ENCODE measurements around the gene HES6. TPM values are rescaled to one million over a fixed set of nuclear protein-coding genes. Genes with fewer than 3 reads are reported as not detected.

Gene HES6
- total and polyA plus RNA-seq, 2 of the 8 experiments (the other 6 are each of a cell fraction or from before 2014, with no cell fraction given) = 32.6 to 36.3 TPM

- no peak overlapping the region for H2BK15ac ChIP-seq (ENCODE audit: low read length)
- CTCF ChIA-PET (ENCODE audit: partially characterized antibody) = interaction anchor here (0.6 to 18.9 kb wide), 8 partner anchors 8 to 99 kb away, joined by 3 to 298 read pairs (median 4); no protein-coding TSS in a partner anchor
- FAIRE-seq (no peak), DNase-seq (ENCODE audit: low read depth in 1 of 2, low spot score in 2 of 2) (no peak)
- no peak overlapping the region for H2BK20ac ChIP-seq (ENCODE audit: low read length)
- H3K23ac ChIP-seq (ENCODE audit: insufficient read length) = no peak overlapping the region
- H3K9me3 ChIP-seq (ENCODE audit: insufficient read depth in 2 of 2, low read depth in 1 of 2, low read length in 1 of 2) = no peaks in the 10 kb centered on the region
- H4K91ac ChIP-seq (replicated peaks; ENCODE audit: insufficient read length, low read length) = no peak overlapping the region
- H4K20me1 ChIP-seq (replicated peaks in 1 of 2; ENCODE audit: control insufficient read depth in 1 of 2, insufficient read depth in 2 of 2, low read length in 2 of 2) = peaks cover 1 to 5% of the 10 kb centered on the region in 2 experiments
- H3K27me3 ChIP-seq (replicated peaks in 1 of 4; ENCODE audit: control insufficient read depth in 3 of 4, extremely low read depth in 1 of 4, insufficient read depth in 3 of 4, low read length in 3 of 4) = peaks cover 0 to 10% (median 2%) of the 10 kb centered on the region in 4 experiments; a peak in 2 of 7 replicates
- H3K79me2 ChIP-seq (ENCODE audit: control insufficient read depth in 1 of 2, insufficient read depth in 2 of 2, low read length in 2 of 2) = peaks cover 0 to 4% of the 10 kb centered on the region in 2 experiments; a peak in 1 of 4 replicates
- H3K56ac ChIP-seq (replicated peaks; ENCODE audit: insufficient read length, low read depth, low read length) = no peak overlapping the region
- H3K4me3 ChIP-seq (ENCODE audit: extremely low read depth in 1 of 4, insufficient read depth in 2 of 4, low read depth in 3 of 4, low read length in 4 of 4) = peak overlapping the region in 2 of 4 experiments; percentile 73 to 84; a peak in 6 of 8 replicates
- peak overlapping the region in 1 of 4 experiments; percentile 36; a peak in 1 of 7 replicates for H3K9ac ChIP-seq (replicated peaks in 1 of 4; ENCODE audit: extremely low read depth in 1 of 4, low read depth in 3 of 4, low read length in 3 of 4)
- peaks cover 12% of the 10 kb centered on the region for H3K23me2 ChIP-seq (ENCODE audit: low read depth, low read length)
- peak overlapping the region; percentile 79 to 100 for H3K4me2 ChIP-seq (ENCODE audit: insufficient read depth in 1 of 2, low read depth in 2 of 2, low read length in 2 of 2)
- H3K4me1 ChIP-seq (replicated peaks in 1 of 4; ENCODE audit: control insufficient read depth in 3 of 4, insufficient read depth in 4 of 4, low read length in 3 of 4) = peaks cover 7 to 25% (median 18%) of the 10 kb centered on the region in 4 experiments
- H3K14ac ChIP-seq (ENCODE audit: insufficient read length) = no peak overlapping the region
- H2BK120ac ChIP-seq (replicated peaks; ENCODE audit: low read depth, low read length) = no peak overlapping the region
- POLR2A ChIA-PET (ENCODE audit: partially characterized antibody) = interaction anchor here (1.1 to 2.9 kb wide), 7 partner anchors 7 to 621 kb away, joined by 3 to 15 read pairs (median 4); partner anchors contain the start of genes HES6 and ILKAP
- H2AFZ ChIP-seq (ENCODE audit: low read length) = no peak overlapping the region
- H2AK5ac ChIP-seq (ENCODE audit: low read depth, low read length) = no peak overlapping the region
- no peak overlapping the region for H3K4ac ChIP-seq (replicated peaks; ENCODE audit: insufficient read length, low read depth, low read length)
- H4K8ac ChIP-seq (ENCODE audit: extremely low read depth, insufficient read depth, low read length) = peak overlapping the region; percentile 71
- WGBS, 2 experiments (ENCODE audit: extremely low coverage in 1 of 2, insufficient coverage in 1 of 2, insufficient read length in 1 of 2, insufficient replicate concordance in 2 of 2, low coverage in 1 of 2, low lambda C conversion rate in 2 of 2, missing lambda C conversion rate in 1 of 2) = 92% methylated on average over 11 of the region's 11 CpGs; no CpG with 5 or more reads in 1 of the 2 experiments
- no peak overlapping the region for H4K5ac ChIP-seq (ENCODE audit: insufficient read length, low read depth, low read length)
- H2BK5ac ChIP-seq (ENCODE audit: low read depth, low read length) = no peak overlapping the region
- no peak overlapping the region for H3K18ac ChIP-seq (ENCODE audit: extremely low read depth, low read length)
- H3K36me3 ChIP-seq (ENCODE audit: control insufficient read depth in 2 of 4, insufficient read depth in 4 of 4, low read length in 3 of 4) = no peaks in the 10 kb centered on the region
- no peak overlapping the region for H2BK12ac ChIP-seq (ENCODE audit: low read depth, low read length)
- H3K27ac ChIP-seq (ENCODE audit: low read depth, low read length) = no peak overlapping the region
- no peaks in the 10 kb centered on the region; the same call in none of the 2 replicates for H3K79me1 ChIP-seq (ENCODE audit: low read depth, low read length)
- TF ChIP-seq USF2 (IDR thresholded peaks at IDR 0.05; ENCODE audit: low read length) = no peak
- no peak for TF ChIP-seq EP300 (IDR thresholded peaks at IDR 0.05; ENCODE audit: borderline replicate concordance in 1 of 2, low read depth in 2 of 2, low read length in 2 of 2)
- no peak for TF ChIP-seq FOSL1 (IDR thresholded peaks at IDR 0.05; ENCODE audit: insufficient read depth, low read depth, low read length)
- TF ChIP-seq POU5F1 (IDR thresholded peaks at IDR 0.05; ENCODE audit: low read depth, low read length) = no peak
- TF ChIP-seq TEAD4 (IDR thresholded peaks at IDR 0.05; ENCODE audit: low read depth, low read length) = no peak
- no peak for TF ChIP-seq YY1 (IDR thresholded peaks at IDR 0.05; ENCODE audit: low read depth, low read length)
- no peak for TF ChIP-seq RBBP5 (IDR thresholded peaks at IDR 0.05; ENCODE audit: borderline replicate concordance, low read depth, low read length)
- no peak for TF ChIP-seq KDM5A (IDR thresholded peaks at IDR 0.05; ENCODE audit: low read length)
- TF ChIP-seq NRF1 (IDR thresholded peaks at IDR 0.05; ENCODE audit: low read depth, low read length) = no peak
- no peak for TF ChIP-seq ASH2L (IDR thresholded peaks at IDR 0.05; ENCODE audit: low read length)
- TF ChIP-seq EZH2 (IDR thresholded peaks at IDR 0.05; ENCODE audit: low read depth, low read length, severe bottlenecking) = no peak
Measured at GRCh38 chr2:238286987-238287736, 47.3 kb upstream of the HES6 start.
